HEK293T (cell line): ENCODE data around the gene FSTL4.

Source experiments
- CTCF ChIA-PET: fragments of 350-600 bp; formaldehyde crosslinking; extraction: SDS; loops from one replicate; lab custom pipeline; 2021; ENCODE audit warnings: antibody characterized with exemption, inconsistent platforms; lab: Yijun Ruan, JAX
- POLR2A ChIA-PET: fragments of 350-600 bp; formaldehyde crosslinking; extraction: SDS; loops from one replicate; lab custom pipeline; 2020; ENCODE audit warnings: antibody characterized with exemption, inconsistent platforms; lab: Yijun Ruan, JAX
- DNase-seq: peaks from one replicate; pipeline ENCODE4 v3.0.0; 2012; ENCODE audit warnings: mixed read lengths; ENCODE audit errors: extremely low spot score
- ARNT ChIP-seq: fragments of 450-650 bp; IDR thresholded peaks from 2 replicates; pipeline ENCODE4 v1.6.1; 2017; ENCODE audit warnings: mild to moderate bottlenecking
- BHLHE40 ChIP-seq: fragments of 450-650 bp; IDR thresholded peaks from 2 replicates; pipeline ENCODE4 v1.6.1; 2016; ENCODE audit warnings: mild to moderate bottlenecking, moderate library complexity, borderline replicate concordance
- CTBP1 ChIP-seq: fragments of 450-650 bp; IDR thresholded peaks from 2 replicates; pipeline ENCODE4 v1.6.1; 2016; ENCODE audit warnings: borderline replicate concordance
- ELF4 ChIP-seq: fragments of 450-650 bp; IDR thresholded peaks from 2 replicates; pipeline ENCODE4 v1.6.1; 2017; ENCODE audit warnings: antibody characterized with exemption
- FOXA1 ChIP-seq: fragments of 450-650 bp; IDR thresholded peaks from 2 replicates; pipeline ENCODE4 v1.6.1; 2016; ENCODE audit warnings: mild to moderate bottlenecking
- FOXK2 ChIP-seq: fragments of 450-650 bp; IDR thresholded peaks from 2 replicates; pipeline ENCODE4 v1.6.1; 2016; ENCODE audit warnings: mild to moderate bottlenecking
- FOXM1 ChIP-seq: fragments of 450-650 bp; IDR thresholded peaks from 2 replicates; pipeline ENCODE4 v1.6.1; 2017; ENCODE audit warnings: mild to moderate bottlenecking, borderline replicate concordance
- HDGF ChIP-seq: fragments of 450-650 bp; IDR thresholded peaks from 2 replicates; pipeline ENCODE4 v1.6.1; 2017; ENCODE audit warnings: antibody characterized with exemption, borderline replicate concordance
- L3MBTL2 ChIP-seq: fragments of 450-650 bp; conservative IDR thresholded peaks from 2 replicates; pipeline ENCODE4 v1.6.1; 2016; ENCODE audit warnings: mild to moderate bottlenecking
- LEF1 ChIP-seq: fragments of 450-650 bp; IDR thresholded peaks from 2 replicates; pipeline ENCODE4 v1.6.1; 2017; ENCODE audit warnings: mild to moderate bottlenecking, borderline replicate concordance
- NFRKB ChIP-seq: fragments of 450-650 bp; IDR thresholded peaks from 2 replicates; pipeline ENCODE4 v1.6.1; 2016; ENCODE audit warnings: mild to moderate bottlenecking, moderate library complexity
- PKNOX1 ChIP-seq: fragments of 450-650 bp; IDR thresholded peaks from 2 replicates; pipeline ENCODE4 v1.6.1; 2016
- SP1 ChIP-seq: fragments of 450-650 bp; IDR thresholded peaks from 2 replicates; pipeline ENCODE4 v1.6.1; 2017
- SUZ12 ChIP-seq: fragments of 450-650 bp; IDR thresholded peaks from 2 replicates; pipeline ENCODE4 v1.6.1; 2016; ENCODE audit warnings: mild to moderate bottlenecking
- TARDBP ChIP-seq: fragments of 450-650 bp; IDR thresholded peaks from 2 replicates; pipeline ENCODE4 v1.6.1; 2016
- ZNF384 ChIP-seq: fragments of 450-650 bp; IDR thresholded peaks from 2 replicates; pipeline ENCODE4 v1.6.1; 2016

Gene FSTL4

GRCh38 chr5:133602835-133603380 is 9.4 kb downstream of the FSTL4 start:
- POLR2A ChIA-PET = no interaction called here
- CTCF ChIA-PET = interaction anchor here (0.7 kb wide), 1 partner anchor 12 kb away, joined by 4 read pairs; no protein-coding TSS in a partner anchor
- no peak for DNase-seq
- no peak for TF ChIP-seq SP1
- TF ChIP-seq PKNOX1 = no peak
- no peak for TF ChIP-seq NFRKB
- TF ChIP-seq ELF4 = no peak
- no peak for TF ChIP-seq FOXK2
- no peak for TF ChIP-seq LEF1
- TF ChIP-seq L3MBTL2 = no peak
- TF ChIP-seq FOXM1 = no peak
- no peak for TF ChIP-seq CTBP1
- TF ChIP-seq HDGF = no peak
- no peak for TF ChIP-seq ARNT
- no peak for TF ChIP-seq BHLHE40
- no peak for TF ChIP-seq SUZ12
- no peak for TF ChIP-seq ZNF384

- DNase-seq = no peak
- ChIA-PET CTCF (no interaction called here), POLR2A (no interaction called here)
- no peak for TF ChIP-seq CTBP1
- no peak for TF ChIP-seq FOXA1
- TF ChIP-seq FOXM1 = no peak
- TF ChIP-seq ARNT = no peak
- no peak for TF ChIP-seq SP1
- TF ChIP-seq ELF4 = no peak
- TF ChIP-seq HDGF = no peak
- no peak for TF ChIP-seq TARDBP
- no peak for TF ChIP-seq L3MBTL2
- TF ChIP-seq SUZ12 = no peak
- no peak for TF ChIP-seq BHLHE40
- TF ChIP-seq PKNOX1 = no peak
- TF ChIP-seq FOXK2 = no peak
- no peak for TF ChIP-seq LEF1
- no peak for TF ChIP-seq ZNF384
- TF ChIP-seq NFRKB = no peak
These were observed 12.7 kb downstream of the FSTL4 start for GRCh38 chr5:133599600-133599999.

GRCh38 chr5:133599044-133599443 is 13.3 kb downstream of the FSTL4 start:
- ChIA-PET POLR2A (no interaction called here), CTCF (no interaction called here)
- DNase-seq = no peak
- no peak for TF ChIP-seq ZNF384
- no peak for TF ChIP-seq L3MBTL2
- no peak for TF ChIP-seq NFRKB
- no peak for TF ChIP-seq ARNT
- TF ChIP-seq PKNOX1 = no peak

- ChIA-PET POLR2A (no interaction called here), CTCF (no interaction called here)
- TF ChIP-seq ARNT (no peak), HDGF (no peak), CTBP1 (no peak), ZNF384 (no peak), NFRKB (no peak), BHLHE40 (no peak)
- DNase-seq = no peak
These were observed 16.3 kb downstream of the FSTL4 start for GRCh38 chr5:133596049-133596448.

GRCh38 chr5:133595465-133595864 is 16.9 kb downstream of the FSTL4 start:
- ChIA-PET POLR2A (no interaction called here), CTCF (no interaction called here)
- no peak for DNase-seq
- no peak for TF ChIP-seq SUZ12
- TF ChIP-seq FOXA1 = no peak
- no peak for TF ChIP-seq ZNF384

GRCh38 chr5:133589286-133589685 is 23.1 kb downstream of the FSTL4 start:
- ChIA-PET POLR2A (interaction anchor here (1.1 kb wide), 1 partner anchor 9 kb away, joined by 4 read pairs; no protein-coding TSS in a partner anchor), CTCF (no interaction called here)
- no peak for TF ChIP-seq NFRKB
- TF ChIP-seq SP1 = no peak
- TF ChIP-seq ELF4 = no peak
- TF ChIP-seq ARNT = no peak
- TF ChIP-seq PKNOX1 = no peak
- TF ChIP-seq FOXA1 = no peak
- TF ChIP-seq FOXK2 = no peak
- no peak for TF ChIP-seq TARDBP
- TF ChIP-seq LEF1 = no peak
- no peak for TF ChIP-seq ZNF384
- TF ChIP-seq L3MBTL2 = no peak
- TF ChIP-seq CTBP1 = no peak
- TF ChIP-seq SUZ12 = no peak
- TF ChIP-seq HDGF = no peak
- TF ChIP-seq FOXM1 = no peak
- TF ChIP-seq BHLHE40 = no peak
- no peak for DNase-seq

GRCh38 chr5:133582971-133583370 is 29.4 kb downstream of the FSTL4 start:
- POLR2A ChIA-PET = no interaction called here
- TF ChIP-seq FOXK2 (no peak), HDGF (no peak), ARNT (no peak), PKNOX1 (no peak), BHLHE40 (no peak), FOXM1 (no peak), ZNF384 (no peak)
- CTCF ChIA-PET = no interaction called here
- DNase-seq = no peak
